Measurements from ENCODE around the gene TAP2. TPM values are rescaled to one million over a fixed set of nuclear protein-coding genes. Genes with fewer than 3 reads are reported as not detected.
A peak's percentile ranks its signal among the peaks of the same experiment; 100 is the strongest.

TAP2 gene
- total RNA-seq, 2 experiments from 2014 or later = 96.4 to 108 TPM

- no peaks in the 10 kb centered on the region for H3K9me3 ChIP-seq (ENCODE audit: low read length)
- H3K79me2 ChIP-seq (ENCODE audit: insufficient read depth, low read depth, low read length) = peaks cover 42% of the 10 kb centered on the region
- intact Hi-C loops (cut with micrococcal nuclease; ENCODE audit: unreplicated experiment) = no loop called here
- BruUV-seq (replicated peaks) = no TSS peak
- H4K20me1 ChIP-seq (ENCODE audit: insufficient read depth, low read length) = no peaks in the 10 kb centered on the region
- H3K4me2 ChIP-seq (ENCODE audit: low read length) = peak overlapping the region; percentile 99
- H3K36me3 ChIP-seq (ENCODE audit: insufficient read depth, low read length) = peaks cover 50% of the 10 kb centered on the region
- H3K4me1 ChIP-seq (ENCODE audit: insufficient read depth, low read length, poor library complexity, severe bottlenecking) = peaks cover 50% of the 10 kb centered on the region
- H2AFZ ChIP-seq (ENCODE audit: low read length) = peak overlapping the region; percentile 49; the same call in 1 of the 2 replicates
- H3K4me3 ChIP-seq (ENCODE audit: low read depth, low read length, poor library complexity, severe bottlenecking) = peak overlapping the region; percentile 83
- H3K27ac ChIP-seq (ENCODE audit: low read depth, low read length, poor library complexity, severe bottlenecking) = peak overlapping the region; percentile 83
- CTCF ChIA-PET (ENCODE audit: unreplicated experiment) = interaction anchor here (1.0 to 1.5 kb wide), 3 partner anchors 8 to 15 kb away, joined by 4 to 6 read pairs (median 6); partner anchors contain the start of gene TAP2
- TF ChIP-seq EZH2phosphoT487 (IDR thresholded peaks at IDR 0.05; ENCODE audit: borderline replicate concordance, low read depth, low read length) (no peak), CTCF (conservative IDR thresholded peaks at IDR 0.05; ENCODE audit: low read length) (no peak)
- H3K9me2 ChIP-seq (ENCODE audit: insufficient read depth, low read length) = no peaks in the 10 kb centered on the region
- POLR2A ChIA-PET = interaction anchor here (0.6 to 7.7 kb wide), 12 partner anchors 8 to 752 kb away, joined by 3 to 88 read pairs (median 4); partner anchors contain the start of genes PSMB8 and TAP2
- peak; percentile 56 for DNase-seq (ENCODE audit: low spot score)
These were observed 14.5 kb upstream of the TAP2 start for GRCh38 chr6:32852844-32853540.

- H3K4me3 ChIP-seq (ENCODE audit: low read depth, low read length, poor library complexity, severe bottlenecking) = peak overlapping the region; percentile 83
- peak overlapping the region; percentile 99 for H3K4me2 ChIP-seq (ENCODE audit: low read length)
- BruUV-seq (replicated peaks) = no TSS peak
- no peak for TF ChIP-seq EZH2phosphoT487 (IDR thresholded peaks at IDR 0.05; ENCODE audit: borderline replicate concordance, low read depth, low read length)
- no peak for TF ChIP-seq CTCF (conservative IDR thresholded peaks at IDR 0.05; ENCODE audit: low read length)
- H3K79me2 ChIP-seq (ENCODE audit: insufficient read depth, low read depth, low read length) = peaks cover 42% of the 10 kb centered on the region
- H3K9me3 ChIP-seq (ENCODE audit: low read length) = no peaks in the 10 kb centered on the region
- H2AFZ ChIP-seq (ENCODE audit: low read length) = peak overlapping the region; percentile 49; the same call in 1 of the 2 replicates
- intact Hi-C loops (cut with micrococcal nuclease; ENCODE audit: unreplicated experiment) = no loop called here
- peaks cover 50% of the 10 kb centered on the region for H3K36me3 ChIP-seq (ENCODE audit: insufficient read depth, low read length)
- H3K4me1 ChIP-seq (ENCODE audit: insufficient read depth, low read length, poor library complexity, severe bottlenecking) = peaks cover 42% of the 10 kb centered on the region
- no peak for DNase-seq (ENCODE audit: low spot score)
- H3K9me2 ChIP-seq (ENCODE audit: insufficient read depth, low read length) = no peaks in the 10 kb centered on the region
- peak overlapping the region; percentile 83 for H3K27ac ChIP-seq (ENCODE audit: low read depth, low read length, poor library complexity, severe bottlenecking)
- ChIA-PET CTCF (ENCODE audit: unreplicated experiment) (no interaction called here), POLR2A (interaction anchor here (0.6 to 7.7 kb wide), 3 partner anchors 7 to 101 kb away, joined by 3 to 88 read pairs (median 31); partner anchors contain the start of genes PSMB8 and TAP2)
- no peaks in the 10 kb centered on the region for H4K20me1 ChIP-seq (ENCODE audit: insufficient read depth, low read length)
These were observed 13.7 kb upstream of the TAP2 start for GRCh38 chr6:32852018-32852843.
